GM19240 (cell line): Measurements from ENCODE around the gene OPA1.

ENCODE experiments used
- DNase-seq: peaks from one replicate; pipeline ENCODE4 v3.0.0; 2011; ENCODE audit warnings: low spot score; ENCODE audit not compliant: insufficient read length

OPA1 gene

GRCh38 chr3:193735850-193736249 is 142.8 kb downstream of the OPA1 start:
- DNase-seq: no peak

- no peak for DNase-seq
These were observed 143.6 kb downstream of the OPA1 start for GRCh38 chr3:193736616-193737015.

GRCh38 chr3:193737191-193737751 is 144.3 kb downstream of the OPA1 start:
- DNase-seq: no peak

- DNase-seq: peak; percentile 19
These were observed 149.6 kb downstream of the OPA1 start for GRCh38 chr3:193742628-193743027.

- DNase-seq: no peak
These were observed 150.7 kb downstream of the OPA1 start for GRCh38 chr3:193743702-193744047.

GRCh38 chr3:193744048-193744821 is 151.2 kb downstream of the OPA1 start:
- no peak for DNase-seq

- no peak for DNase-seq
These were observed 152.0 kb downstream of the OPA1 start for GRCh38 chr3:193744822-193745684.

GRCh38 chr3:193746832-193747231 is 153.8 kb downstream of the OPA1 start:
- no peak for DNase-seq
